Measurements from ENCODE around the gene ELF4.

ELF4 gene

DNA sequence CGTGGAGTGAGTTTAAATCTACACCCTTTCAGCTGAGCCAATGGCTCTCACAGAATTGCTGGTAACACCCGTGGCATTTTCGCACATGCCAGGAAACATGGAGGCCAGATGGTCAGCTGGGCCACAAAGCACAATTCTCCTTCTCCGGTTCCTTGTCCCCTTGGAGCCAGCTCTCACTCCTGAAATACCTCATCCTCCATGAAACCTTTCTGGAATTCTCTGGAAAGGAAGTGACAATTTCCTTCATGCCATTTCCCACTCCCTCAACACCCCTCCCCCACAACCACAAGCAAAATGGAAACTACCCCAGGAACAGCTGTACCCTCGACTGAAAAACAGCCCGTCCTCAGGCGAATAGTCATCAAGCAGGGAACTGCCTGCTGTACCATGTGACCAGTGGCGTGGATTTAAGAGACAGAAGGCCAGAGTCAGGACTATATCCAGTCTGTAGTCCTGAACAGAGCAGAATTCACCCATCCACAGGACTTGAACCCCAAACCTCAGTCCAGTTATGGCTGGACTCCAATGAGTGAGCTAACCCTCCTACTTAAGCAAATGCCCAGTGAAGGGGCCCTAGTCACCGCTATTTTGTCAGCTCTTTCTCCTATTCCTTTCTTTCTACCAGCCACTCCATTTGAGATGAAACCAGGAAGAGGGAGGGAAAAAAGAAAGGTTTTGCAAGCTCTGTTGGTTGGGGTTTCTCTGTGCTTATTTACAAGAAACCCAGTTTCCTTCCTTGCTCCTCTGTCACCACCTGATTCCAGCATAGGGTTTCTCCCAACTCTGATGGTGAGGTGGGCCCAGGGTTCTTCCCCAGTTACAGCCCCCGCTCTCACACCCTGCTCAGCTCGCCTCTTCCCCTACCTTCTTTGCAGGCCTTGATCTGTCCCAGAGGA lies 24.5 kb downstream of the ELF4 start:
- no peak for DNase-seq (ENCODE audit: extremely low read depth in 1 of 2, low read depth in 1 of 2)

GRCh38 chrX:130084631-130085237 lies 25.6 kb downstream of the ELF4 start:
- no peak for DNase-seq (ENCODE audit: extremely low read depth in 1 of 2, low read depth in 1 of 2)

DNA sequence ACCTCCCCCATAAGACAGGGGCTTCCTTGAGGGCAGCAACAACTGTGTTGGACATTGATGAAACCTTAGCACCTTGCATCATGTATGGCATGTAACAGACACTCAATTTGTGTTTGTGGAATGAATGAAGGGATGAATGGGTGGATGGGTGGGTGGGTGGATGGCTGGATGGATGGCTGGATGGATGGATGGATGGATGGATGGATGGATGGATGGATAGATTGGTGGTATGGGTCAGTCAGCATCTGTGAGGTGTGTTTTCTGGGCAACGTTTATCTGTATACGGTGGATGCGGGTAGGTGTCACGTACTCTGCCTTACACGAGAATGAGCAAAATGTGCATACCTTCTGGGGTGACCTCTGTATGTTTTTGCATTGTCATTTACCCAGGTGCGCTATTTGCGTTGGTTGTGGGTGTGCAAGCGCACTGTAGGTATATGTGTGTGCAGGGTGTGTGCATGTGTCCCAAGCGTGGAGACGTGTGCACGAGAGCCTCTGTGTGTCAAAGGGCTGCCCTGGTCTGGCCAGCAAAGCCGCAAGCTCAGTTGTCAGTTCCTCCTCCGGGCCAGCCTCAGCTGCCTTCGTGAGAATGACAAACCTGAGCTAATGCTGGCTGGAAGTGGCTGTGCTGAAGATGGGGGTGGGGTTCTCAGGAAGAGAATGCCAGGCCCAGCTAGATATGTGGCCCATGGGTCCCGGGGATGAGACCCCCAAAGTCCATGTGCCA lies 26.5 kb downstream of the ELF4 start:
- DNase-seq (ENCODE audit: extremely low read depth in 1 of 2, low read depth in 1 of 2) = no peak

DNA sequence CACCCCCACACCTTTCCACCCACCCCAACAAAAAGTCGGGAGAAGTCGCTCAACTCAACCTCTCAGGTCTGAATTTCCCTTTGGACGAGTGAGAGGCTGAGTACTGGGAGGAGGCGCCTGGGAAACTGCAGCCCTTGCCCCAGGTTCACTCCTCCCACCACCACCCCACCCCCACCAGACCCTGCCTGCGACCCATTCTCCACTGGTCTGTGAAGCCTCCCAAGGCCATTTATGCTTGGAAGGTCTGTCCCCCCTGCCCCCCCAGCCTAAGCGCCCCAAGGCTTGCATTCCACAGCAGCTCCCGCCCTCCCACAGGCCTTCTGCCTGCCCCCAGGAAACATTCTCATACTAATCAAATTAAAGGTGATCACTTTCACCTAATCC lies 27.2 kb downstream of the ELF4 start:
- DNase-seq (ENCODE audit: extremely low read depth in 1 of 2, low read depth in 1 of 2) = no peak

DNA sequence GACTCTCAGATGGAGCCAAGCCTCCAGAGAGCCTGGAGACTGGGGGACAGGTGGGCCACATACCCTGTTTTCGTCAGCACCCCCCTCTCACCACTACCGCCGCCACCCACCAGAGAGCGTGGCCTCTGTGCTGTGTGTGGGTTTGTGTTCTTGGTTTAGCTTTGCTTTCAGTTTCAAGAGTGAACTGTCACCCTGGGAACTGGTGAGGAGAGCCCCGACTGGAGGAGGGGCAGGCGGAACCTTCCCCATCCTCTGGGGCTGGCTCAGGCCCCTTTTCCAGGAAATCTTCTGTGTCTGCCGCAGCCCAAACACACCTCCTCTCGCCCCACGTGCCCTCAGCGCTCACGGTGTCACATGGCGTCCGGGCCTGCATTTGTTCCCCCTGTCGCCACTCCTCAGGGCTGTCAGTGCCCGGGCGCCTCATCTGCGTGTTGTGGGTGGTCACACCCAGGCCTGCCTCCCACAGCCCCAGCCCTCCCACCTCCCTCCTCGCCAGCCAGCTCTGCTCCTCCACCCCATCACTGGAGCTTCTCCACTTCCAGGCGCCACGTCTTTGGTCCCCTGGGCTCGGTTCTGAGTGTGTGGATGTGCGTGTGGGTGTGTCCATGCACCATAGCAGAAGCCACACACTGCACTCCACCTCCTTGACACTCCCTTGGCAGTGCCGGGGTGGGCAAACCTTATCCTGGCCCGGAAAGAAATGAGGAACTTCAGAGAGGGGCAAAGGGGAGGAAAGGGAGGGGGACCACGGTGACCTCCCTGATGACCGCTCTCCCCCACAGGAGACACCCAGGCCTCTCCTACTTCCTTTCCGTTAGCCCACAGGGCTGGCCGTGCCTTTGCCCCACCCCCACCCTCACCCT lies 27.8 kb downstream of the ELF4 start:
- DNase-seq (ENCODE audit: extremely low read depth in 1 of 2, low read depth in 1 of 2) = peak; percentile 33 to 42

GRCh38 chrX:130081421-130082045 lies 28.8 kb downstream of the ELF4 start:
- DNase-seq (ENCODE audit: extremely low read depth in 1 of 2, low read depth in 1 of 2) = no peak

- no peak for DNase-seq (ENCODE audit: extremely low read depth in 1 of 2, low read depth in 1 of 2)
Observed at GRCh38 chrX:130080791-130081367, 29.4 kb downstream of the ELF4 start.

DNA sequence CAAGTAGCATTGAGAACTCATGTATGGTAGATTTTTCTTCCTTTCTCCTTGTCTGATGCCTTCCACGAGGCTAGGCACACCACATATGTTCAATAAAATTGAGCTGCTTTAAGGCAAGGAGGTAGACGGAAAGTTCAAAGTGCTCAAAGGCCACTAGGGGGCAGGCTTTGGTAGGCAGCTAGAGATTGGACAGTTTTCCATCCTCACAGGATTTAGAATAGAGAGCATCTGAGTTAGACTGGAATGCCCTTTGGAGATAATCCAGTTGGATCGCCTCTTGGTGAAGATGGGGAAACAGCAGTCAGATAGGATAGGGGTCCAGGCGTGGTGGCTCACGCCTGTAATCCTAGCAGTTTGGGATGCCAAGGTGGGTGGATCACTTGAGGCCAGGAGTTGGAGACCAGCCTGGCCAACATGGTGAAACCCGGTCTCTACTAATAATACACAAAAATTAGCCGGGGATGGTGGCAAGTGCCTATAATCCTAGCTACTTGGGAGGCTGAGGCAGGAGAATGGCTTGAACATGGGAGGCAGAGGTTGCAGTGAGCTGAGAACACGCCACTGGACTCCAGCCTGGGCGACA lies 30.4 kb downstream of the ELF4 start:
- DNase-seq (ENCODE audit: extremely low read depth in 1 of 2, low read depth in 1 of 2) = peak in 1 of 2 donors; percentile 26

DNA sequence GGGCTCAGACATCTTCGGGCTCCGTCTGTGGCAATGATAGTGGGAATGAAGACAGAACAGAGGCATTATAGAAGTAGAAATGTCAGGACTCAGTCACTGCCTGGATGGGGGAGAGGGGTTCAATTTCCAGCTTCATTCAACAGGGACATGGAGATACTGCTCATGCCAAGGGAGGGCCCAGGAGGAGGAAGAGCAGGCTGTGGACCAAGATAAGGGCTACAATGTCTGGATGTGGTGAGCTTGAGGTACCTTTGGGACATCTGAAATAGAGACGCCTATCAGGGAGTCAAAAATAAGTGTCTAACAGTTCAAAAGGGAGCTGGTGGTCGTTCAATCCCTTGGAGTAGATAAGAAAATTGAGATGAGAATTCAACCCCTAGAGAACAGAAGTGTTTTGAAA lies 34.5 kb downstream of the ELF4 start:
- DNase-seq (ENCODE audit: extremely low read depth in 1 of 2, low read depth in 1 of 2) = no peak

- DNase-seq (ENCODE audit: extremely low read depth in 1 of 2, low read depth in 1 of 2) = no peak
Observed at GRCh38 chrX:130072345-130072740, 38.0 kb downstream of the ELF4 start.

DNA sequence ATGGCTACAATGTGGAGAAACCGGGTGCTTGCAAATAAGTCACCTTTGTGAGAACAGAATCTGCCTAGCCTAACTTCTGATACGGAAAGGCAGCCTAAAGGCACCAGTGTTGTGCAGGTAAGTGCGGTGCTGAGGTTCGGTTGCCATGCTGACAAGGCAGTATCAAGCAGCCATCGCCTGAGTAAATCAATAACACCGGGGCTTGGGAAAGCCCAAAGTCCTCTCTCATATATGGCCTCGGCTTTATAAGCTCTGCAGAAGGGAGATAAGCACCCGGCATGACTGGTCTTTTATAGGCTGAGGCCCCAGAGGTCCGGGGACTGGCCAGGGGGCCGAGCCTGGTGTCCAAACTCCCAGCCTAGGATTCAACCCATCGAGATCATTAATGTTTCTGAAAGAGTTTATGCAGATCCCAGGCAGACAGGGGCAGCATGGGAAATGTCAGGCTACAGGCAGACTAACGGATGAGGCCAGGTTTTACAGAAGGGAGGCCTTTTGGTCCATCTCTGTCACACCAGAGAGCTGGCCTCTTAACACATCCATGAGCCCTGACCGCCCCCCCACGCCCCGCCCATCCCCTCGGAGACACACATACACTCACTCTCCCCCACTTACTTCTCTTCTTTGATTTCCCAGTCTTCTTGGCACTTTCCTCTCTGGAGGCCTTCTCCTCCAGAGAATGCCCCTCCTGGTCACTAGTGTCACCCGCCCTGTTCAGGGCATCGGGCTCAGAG lies 38.5 kb downstream of the ELF4 start:
- no peak for DNase-seq (ENCODE audit: extremely low read depth in 1 of 2, low read depth in 1 of 2)

DNA sequence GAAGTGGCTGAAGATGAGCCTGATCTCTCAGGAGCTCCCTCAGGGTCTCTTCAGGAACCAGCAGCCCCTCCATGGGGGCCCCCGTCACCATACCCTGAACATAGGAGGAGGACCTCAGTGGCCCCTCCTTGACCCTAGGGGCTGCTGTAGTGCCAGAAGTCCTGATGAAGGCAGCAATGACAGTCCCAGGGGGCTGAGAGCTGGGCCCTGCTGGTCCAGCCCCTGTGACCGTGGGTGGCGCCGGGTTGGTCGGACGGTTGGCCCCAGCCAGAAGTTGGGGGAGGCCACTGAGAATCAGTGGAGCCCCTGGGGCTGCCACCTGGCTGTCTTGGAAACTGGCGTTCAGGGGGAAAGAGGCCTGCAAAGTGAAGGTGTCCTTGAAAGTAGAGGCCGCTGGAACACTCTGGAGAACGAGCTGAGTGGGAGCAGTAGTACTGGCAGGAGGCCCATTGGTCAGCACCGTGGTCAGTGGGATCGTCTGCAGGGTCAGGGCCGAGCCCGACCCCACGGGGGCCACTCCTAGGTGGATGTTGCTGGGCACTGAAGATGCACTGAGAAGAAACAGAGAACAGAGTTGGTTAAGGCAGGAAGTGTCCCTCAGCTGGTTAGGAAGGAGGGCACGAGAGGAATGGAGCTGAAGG lies 43.2 kb downstream of the ELF4 start:
- DNase-seq (ENCODE audit: extremely low read depth in 1 of 2, low read depth in 1 of 2) = no peak

DNA sequence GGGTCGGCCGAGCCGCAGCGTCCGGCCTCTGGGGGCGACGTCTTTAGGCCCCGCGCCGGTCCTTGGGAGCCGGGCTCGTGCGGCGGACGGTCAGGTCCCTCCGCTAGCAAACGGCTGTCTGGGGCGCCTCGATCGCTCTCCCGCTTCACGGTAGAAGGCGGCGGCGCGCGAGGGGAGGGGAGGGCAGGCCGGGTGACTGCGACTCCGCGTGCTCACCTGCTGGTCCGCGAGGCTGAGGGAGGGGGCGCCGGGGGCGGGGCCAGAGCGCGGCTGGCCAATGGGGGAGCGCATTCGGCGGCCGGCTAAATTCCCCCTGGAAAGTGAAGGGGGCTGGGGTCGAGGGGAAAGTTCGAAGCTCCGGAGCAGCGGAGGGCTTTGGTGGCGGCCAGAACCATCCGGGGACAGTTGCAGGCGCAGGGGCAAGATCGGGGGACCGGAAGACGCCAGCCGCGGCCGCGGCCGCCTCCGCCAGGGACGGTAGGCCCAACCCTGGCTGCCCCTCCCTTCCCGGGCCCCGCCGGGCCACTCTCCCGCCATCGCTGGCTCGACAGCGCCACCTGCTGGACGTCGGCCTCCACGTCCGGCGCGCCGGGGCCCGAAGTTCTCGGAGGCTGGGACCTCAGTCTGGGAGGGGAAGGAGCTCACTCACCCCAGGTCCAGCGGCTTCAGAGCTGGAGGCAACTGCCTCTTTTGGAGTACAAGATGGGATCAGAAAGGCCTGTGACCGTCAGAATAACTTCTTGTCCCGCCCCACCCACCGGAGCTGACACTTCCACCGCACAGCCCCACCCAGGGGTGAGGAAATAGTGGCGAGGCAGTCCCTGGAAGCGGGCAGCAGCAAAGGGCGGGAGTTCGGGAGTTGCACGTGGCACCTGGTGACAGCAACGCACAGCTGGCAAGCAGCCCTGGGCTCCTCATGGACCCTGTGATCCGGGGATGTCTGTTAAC lies 49.9 kb downstream of the ELF4 start:
- DNase-seq (ENCODE audit: extremely low read depth in 1 of 2, low read depth in 1 of 2) = peak; percentile 42 to 75

GRCh38 chrX:130058652-130059051 lies 51.6 kb downstream of the ELF4 start:
- DNase-seq (ENCODE audit: extremely low read depth in 1 of 2, low read depth in 1 of 2) = no peak

- no peak for DNase-seq (ENCODE audit: extremely low read depth in 1 of 2, low read depth in 1 of 2)
Observed at GRCh38 chrX:130057209-130057608, 53.1 kb downstream of the ELF4 start.

- no peak for DNase-seq (ENCODE audit: extremely low read depth in 1 of 2, low read depth in 1 of 2)
Observed at GRCh38 chrX:130055899-130056298, 54.4 kb downstream of the ELF4 start.

- DNase-seq (ENCODE audit: extremely low read depth in 1 of 2, low read depth in 1 of 2) = no peak
Observed at GRCh38 chrX:130055103-130055502, 55.2 kb downstream of the ELF4 start.

All from activated CD8-positive, alpha-beta memory T cell treated with anti-CD3 and anti-CD28 coated beads for 1 hour (primary cell).